Measurements from ENCODE around the gene NOSTRIN. TPM values are rescaled to one million over a fixed set of nuclear protein-coding genes. Genes with fewer than 3 reads are reported as not detected.

The NOSTRIN gene, protein sequence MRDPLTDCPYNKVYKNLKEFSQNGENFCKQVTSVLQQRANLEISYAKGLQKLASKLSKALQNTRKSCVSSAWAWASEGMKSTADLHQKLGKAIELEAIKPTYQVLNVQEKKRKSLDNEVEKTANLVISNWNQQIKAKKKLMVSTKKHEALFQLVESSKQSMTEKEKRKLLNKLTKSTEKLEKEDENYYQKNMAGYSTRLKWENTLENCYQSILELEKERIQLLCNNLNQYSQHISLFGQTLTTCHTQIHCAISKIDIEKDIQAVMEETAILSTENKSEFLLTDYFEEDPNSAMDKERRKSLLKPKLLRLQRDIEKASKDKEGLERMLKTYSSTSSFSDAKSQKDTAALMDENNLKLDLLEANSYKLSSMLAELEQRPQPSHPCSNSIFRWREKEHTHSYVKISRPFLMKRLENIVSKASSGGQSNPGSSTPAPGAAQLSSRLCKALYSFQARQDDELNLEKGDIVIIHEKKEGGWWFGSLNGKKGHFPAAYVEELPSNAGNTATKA
- 0.26 TPM in 1 of 2 replicates, not detected in the other for total RNA-seq

DNA sequence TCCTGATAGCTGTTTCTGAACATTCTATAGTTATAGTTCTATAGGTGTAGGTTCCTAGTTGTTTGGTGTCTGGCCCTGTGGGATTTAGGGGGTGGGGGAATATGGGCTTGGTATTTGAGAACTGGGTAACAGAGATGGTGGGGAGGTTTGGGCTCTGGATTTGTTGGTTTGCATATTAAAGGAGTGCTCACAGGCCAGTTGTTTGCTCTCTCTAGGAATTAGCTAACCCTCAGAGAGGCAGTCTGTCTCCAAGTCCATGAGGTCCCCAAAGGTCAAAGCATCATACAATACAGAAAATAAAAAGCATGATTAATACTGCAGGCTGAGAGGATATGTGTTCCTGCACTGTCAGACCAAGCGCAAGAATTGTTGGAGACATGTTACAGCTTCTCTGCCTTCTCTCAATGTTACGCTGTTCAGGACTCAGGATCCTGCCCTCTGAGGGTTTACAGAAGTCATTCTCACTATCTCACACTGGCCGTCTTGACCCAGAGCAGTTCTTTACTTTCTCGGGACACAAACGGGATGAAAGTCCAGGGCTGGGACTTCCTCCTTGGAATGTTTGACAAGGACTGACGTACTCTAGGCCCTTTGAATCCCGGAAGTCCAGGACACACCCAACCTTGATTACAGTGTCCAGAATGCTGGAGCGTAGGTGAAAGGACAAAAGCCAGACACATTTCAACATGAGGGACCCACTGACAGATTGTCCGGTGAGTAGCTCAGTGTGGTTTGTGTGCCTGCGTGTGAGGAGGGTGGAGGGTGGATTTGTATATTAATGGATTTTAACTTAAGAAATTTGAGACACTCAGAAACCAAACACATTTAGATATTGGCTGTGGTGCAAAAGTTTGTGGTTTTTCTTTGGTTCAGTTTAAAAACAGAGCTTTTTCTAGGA, at the start of gene NOSTRIN:
Gene NOSTRIN (plus strand): TSS at position 677 of the 898 bp plus-strand sequence. CDS start 10 bp downstream, at position 687.

DNA sequence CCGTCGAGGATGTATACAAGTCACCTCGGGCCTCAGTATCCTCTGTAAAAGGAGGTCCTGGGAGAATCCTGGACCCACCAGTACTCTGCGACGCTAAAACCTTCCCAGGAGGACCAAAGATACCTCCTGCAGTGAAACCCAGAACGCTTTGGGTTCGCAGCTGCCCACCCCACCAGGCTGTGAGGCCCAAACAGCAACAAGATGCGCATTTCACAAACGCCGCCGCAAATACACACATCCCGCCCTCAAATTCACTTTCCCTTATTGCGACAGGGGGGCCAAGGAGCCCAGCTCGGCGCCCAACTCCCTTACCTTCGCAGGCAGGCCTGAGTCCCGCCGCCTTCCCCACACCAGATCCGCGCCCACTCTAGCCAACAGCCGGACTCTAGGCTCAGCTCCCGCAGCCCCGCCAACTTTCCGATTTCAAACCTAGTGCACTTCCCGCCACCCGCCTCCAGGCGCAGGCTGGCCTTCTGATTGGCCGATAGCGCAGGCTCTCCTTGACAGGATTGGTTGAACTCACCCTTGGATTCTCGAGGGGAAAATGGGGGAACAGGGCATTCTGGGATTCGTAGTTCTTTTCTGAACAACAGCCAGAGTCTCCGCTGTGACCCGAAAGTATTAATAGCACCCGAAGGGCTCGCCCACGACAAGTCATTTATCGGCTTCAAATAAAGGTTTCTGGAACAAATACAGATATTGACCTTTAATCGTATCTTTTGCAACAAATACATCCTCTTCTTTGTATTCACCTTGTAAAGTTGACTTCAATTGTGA, 87.8 kb downstream of the NOSTRIN start, which contains the start of gene SPC25:
Gene SPC25 (minus strand): TSS at position 425 of the 777 bp plus-strand sequence. CDS start 911 bp downstream, outside the sequence.

DNA sequence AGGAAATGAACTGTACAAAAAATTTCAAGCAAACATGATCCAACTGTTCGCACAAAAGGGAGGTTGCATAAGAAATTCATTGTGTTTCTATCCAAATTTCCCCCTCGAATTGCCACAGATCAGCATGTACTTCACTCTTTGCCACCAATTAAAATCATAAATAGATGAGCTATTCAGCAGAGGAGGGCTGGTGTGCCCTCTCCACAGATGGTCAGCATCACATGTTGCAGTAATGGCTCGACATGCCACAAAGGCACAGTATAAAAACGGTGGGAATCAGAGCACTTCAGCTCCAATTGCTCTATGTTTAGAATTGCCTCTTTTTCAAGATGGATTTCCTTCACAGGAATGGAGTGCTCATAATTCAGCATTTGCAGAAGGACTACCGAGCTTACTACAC, 98.6 kb downstream of the NOSTRIN start, which contains the start of gene G6PC2:
Gene G6PC2 (plus strand): TSS at position 289 of the 400 bp plus-strand sequence. CDS start 41 bp downstream, at position 330.

Other genes with a start within 250 kb of the NOSTRIN start
- gene SPC25, start 87.8 kb downstream of the NOSTRIN start, total RNA-seq, result 3.5 and 7.5 TPM in 2 replicates
- gene G6PC2, start 98.7 kb downstream of the NOSTRIN start, total RNA-seq, result not detected in 2 replicates
- gene ABCB11, start 228.7 kb downstream of the NOSTRIN start, total RNA-seq, result not detected in 2 replicates

All from epithelial cell of alveolus of lung (primary cell).